HepG2 (cell line): ENCODE measurements around the gene LRR1. TPM values are rescaled to one million over a fixed set of nuclear protein-coding genes. Genes with fewer than 3 reads are reported as not detected.

Experiments used
- ARID3A ChIP-seq: IDR thresholded peaks from 2 replicates; pipeline ENCODE4 v1.6.1; 2012; ENCODE audit warnings: low read depth, low read length, improper control_type of control experiment
- GATAD1 ChIP-seq: IDR thresholded peaks from 2 replicates; pipeline ENCODE4 v1.6.1; 2016; ENCODE audit warnings: missing genetic modification reagents, missing compliant biosample characterization
- GATAD2A ChIP-seq: IDR thresholded peaks from 2 replicates; pipeline ENCODE4 v1.6.1; 2016
- MAF1 ChIP-seq: sonication (generic); formaldehyde crosslinking; IDR thresholded peaks from 2 replicates; pipeline ENCODE4 v1.5.0; 2020; ENCODE audit warnings: missing genetic modification reagents, borderline replicate concordance
- NR0B2 ChIP-seq: sonication (generic); formaldehyde crosslinking; IDR thresholded peaks from 2 replicates; pipeline ENCODE4 v1.4.0; 2020; ENCODE audit warnings: mild to moderate bottlenecking, missing genetic modification reagents
- TBX2 ChIP-seq: sonication (generic); formaldehyde crosslinking; IDR thresholded peaks from 2 replicates; pipeline ENCODE4 v1.5.0; 2020; ENCODE audit warnings: missing genetic modification reagents, mild to moderate bottlenecking, borderline replicate concordance
- TERF1 ChIP-seq: sonication (generic); formaldehyde crosslinking; IDR thresholded peaks from 2 replicates; pipeline ENCODE4 v1.8.0; 2022; ENCODE audit warnings: mild to moderate bottlenecking, missing genetic modification reagents, moderate library complexity
- ZFP91 ChIP-seq: sonication (generic); formaldehyde crosslinking; IDR thresholded peaks from 2 replicates; pipeline ENCODE4 v1.9.0; 2022; ENCODE audit warnings: missing genetic modification reagents, mild to moderate bottlenecking, borderline replicate concordance
- ZGPAT ChIP-seq: IDR thresholded peaks from 2 replicates; pipeline ENCODE4 v1.6.1; 2016; ENCODE audit warnings: mild to moderate bottlenecking
- ZKSCAN8 ChIP-seq: IDR thresholded peaks from 2 replicates; pipeline ENCODE4 v1.6.1; 2016; ENCODE audit warnings: borderline replicate concordance, missing genetic modification reagents, missing compliant biosample characterization
- ZNF101 ChIP-seq: sonication (generic); formaldehyde crosslinking; IDR thresholded peaks from 2 replicates; pipeline ENCODE4 v1.4.0; 2020; ENCODE audit warnings: mild to moderate bottlenecking, low read depth, missing genetic modification reagents, borderline replicate concordance
- ZNF296 ChIP-seq: sonication (generic); formaldehyde crosslinking; conservative IDR thresholded peaks from 2 replicates; pipeline ENCODE4 v1.5.0; 2020; ENCODE audit warnings: mild to moderate bottlenecking, missing genetic modification reagents
- ZNF615 ChIP-seq: sonication (generic); formaldehyde crosslinking; IDR thresholded peaks from 2 replicates; pipeline ENCODE4 v1.5.0; 2020; ENCODE audit warnings: mild to moderate bottlenecking, missing genetic modification reagents, borderline replicate concordance
- ZUFSP ChIP-seq: sonication (generic); formaldehyde crosslinking; IDR thresholded peaks from 2 replicates; pipeline ENCODE4 v1.9.0; 2021; ENCODE audit warnings: missing genetic modification reagents, mild to moderate bottlenecking, borderline replicate concordance
- ZXDC ChIP-seq: sonication (generic); formaldehyde crosslinking; IDR thresholded peaks from 2 replicates; pipeline ENCODE4 v1.5.0; 2020; ENCODE audit warnings: mild to moderate bottlenecking, missing genetic modification reagents
- polyA plus RNA-seq, 8 experiments: library from polyadenylated mRNA; depleted of rRNA in 3 of 8; stranded (reverse) in 7 of 8; unstranded in 1 of 8; fragments of >200 nt; fragmentation: Illumina TruSeq in 4 of 8; extraction: Trizol in 4 of 8; gene quantifications; 2 replicates each; pipeline versions ENCODE4 v1.2.1 to v1.2.3, GENCODE V29; 2011 to 2016; ENCODE audit warnings: low read depth in 4 of 8, missing spikeins in 1 of 8, mixed read lengths in 1 of 8; ENCODE audit not compliant: insufficient read depth in 1 of 8
- total RNA-seq, 5 experiments: library from RNA; depleted of rRNA; stranded (reverse); fragments of >200 nt; fragmentation: Illumina TruSeq; extraction: Trizol; gene quantifications; 2 replicates each; pipeline ENCODE4 v1.2.3, GENCODE V29; 2016; ENCODE audit warnings: low read depth in 1 of 5

Gene LRR1
- total and polyA plus RNA-seq, 2 of the 13 experiments (the other 11 are each of a cell fraction or from before 2014, with no cell fraction given), result 7.0 to 36.2 TPM

GRCh38 chr14:49634547-49635334 lies 36.0 kb downstream of the LRR1 start, which contains the start of gene DNAAF2 (continued):
- TF ChIP-seq ZXDC (CRISPR knock-in tag) (0 out of 2 replicates have a peak, but pooled peaks have one; percentile 11), ZKSCAN8 (CRISPR knock-in tag) (no peak), ZNF615 (CRISPR knock-in tag) (no peak), ARID3A (no peak), NR0B2 (CRISPR knock-in tag) (0 out of 2 replicates have a peak, but pooled peaks have one; percentile 16), TBX2 (peak; percentile 77), TERF1 (CRISPR knock-in tag) (0 out of 2 replicates have a peak, but pooled peaks have one; percentile 30), ZFP91 (CRISPR knock-in tag) (0 out of 2 replicates have a peak, but pooled peaks have one; percentile 34), ZUFSP (no peak), ZNF101 (CRISPR knock-in tag) (no peak), GATAD2A (no peak), GATAD1 (no peak), MAF1 (CRISPR knock-in tag) (no peak), ZGPAT (CRISPR knock-in tag) (no peak; the same call in none of the 2 replicates), ZNF296 (CRISPR knock-in tag) (no peak)
